ENCODE results near the gene NRXN3. TPM values are rescaled to one million over a fixed set of nuclear protein-coding genes. Genes with fewer than 3 reads are reported as not detected.

The NRXN3 gene
- total RNA-seq, 4 donors from 2014 or later, result 0.04 to 0.16 TPM; not detected in 2

- Histone ChIP-seq H3K4me3 (no peak overlapping the region), H3K9me3 (no peaks in the 10 kb centered on the region), H3K4me1 (no peaks in the 10 kb centered on the region), H3K36me3 (no peaks in the 10 kb centered on the region), H3K27ac (no peak overlapping the region), H3K27me3 (no peaks in the 10 kb centered on the region)
- in situ Hi-C loops (cut with MboI; ENCODE audit: low sequenced_read_pairs in 4 of 4), result no loop called here
- intact Hi-C loops (cut with DNase I; ENCODE audit: low total_unique reads), result no loop called here
- ATAC-seq (no peak), DNase-seq (no peak)
- no peak for TF ChIP-seq POLR2A (IDR thresholded peaks at IDR 0.05)
- TF ChIP-seq, protein P1, sequence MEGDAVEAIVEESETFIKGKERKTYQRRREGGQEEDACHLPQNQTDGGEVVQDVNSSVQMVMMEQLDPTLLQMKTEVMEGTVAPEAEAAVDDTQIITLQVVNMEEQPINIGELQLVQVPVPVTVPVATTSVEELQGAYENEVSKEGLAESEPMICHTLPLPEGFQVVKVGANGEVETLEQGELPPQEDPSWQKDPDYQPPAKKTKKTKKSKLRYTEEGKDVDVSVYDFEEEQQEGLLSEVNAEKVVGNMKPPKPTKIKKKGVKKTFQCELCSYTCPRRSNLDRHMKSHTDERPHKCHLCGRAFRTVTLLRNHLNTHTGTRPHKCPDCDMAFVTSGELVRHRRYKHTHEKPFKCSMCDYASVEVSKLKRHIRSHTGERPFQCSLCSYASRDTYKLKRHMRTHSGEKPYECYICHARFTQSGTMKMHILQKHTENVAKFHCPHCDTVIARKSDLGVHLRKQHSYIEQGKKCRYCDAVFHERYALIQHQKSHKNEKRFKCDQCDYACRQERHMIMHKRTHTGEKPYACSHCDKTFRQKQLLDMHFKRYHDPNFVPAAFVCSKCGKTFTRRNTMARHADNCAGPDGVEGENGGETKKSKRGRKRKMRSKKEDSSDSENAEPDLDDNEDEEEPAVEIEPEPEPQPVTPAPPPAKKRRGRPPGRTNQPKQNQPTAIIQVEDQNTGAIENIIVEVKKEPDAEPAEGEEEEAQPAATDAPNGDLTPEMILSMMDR (IDR thresholded peaks at IDR 0.05 in 4 of 5, conservative IDR thresholded peaks at IDR 0.05 in 1 of 5), result no peak
Measured at GRCh38 chr14:79166171-79166570, 996.0 kb downstream of the NRXN3 start.

DNA sequence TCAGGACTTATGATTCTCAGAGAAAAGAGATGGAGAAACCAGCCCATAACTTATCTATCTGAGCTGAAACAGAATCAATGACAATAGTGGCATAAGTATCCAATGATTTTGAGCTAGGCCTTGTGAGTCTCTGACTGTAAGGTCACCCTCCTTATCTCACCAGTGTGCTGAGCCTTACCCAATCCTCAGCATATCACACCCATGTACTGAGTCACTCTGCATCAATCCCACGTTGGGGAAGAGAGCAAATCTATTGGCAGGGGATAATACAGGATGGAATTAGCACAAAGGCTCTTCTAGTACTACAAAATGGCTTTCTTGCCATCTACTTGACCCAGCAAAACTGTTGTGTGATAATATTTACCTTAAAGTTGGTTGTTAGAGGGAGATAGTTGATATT lies 997.8 kb downstream of the NRXN3 start:
- no peak for DNase-seq
- Histone ChIP-seq H3K4me3 (no peak overlapping the region), H3K9me3 (no peaks in the 10 kb centered on the region), H3K36me3 (no peaks in the 10 kb centered on the region), H3K4me1 (no peaks in the 10 kb centered on the region), H3K27ac (no peak overlapping the region), H3K27me3 (no peaks in the 10 kb centered on the region)
- ATAC-seq, result no peak
- intact Hi-C loops (cut with DNase I; ENCODE audit: low total_unique reads) (no loop called here), in situ Hi-C loops (cut with MboI; ENCODE audit: low sequenced_read_pairs in 4 of 4) (no loop called here)
- TF ChIP-seq, protein P1 (IDR thresholded peaks at IDR 0.05 in 4 of 5, conservative IDR thresholded peaks at IDR 0.05 in 1 of 5), result no peak
- TF ChIP-seq POLR2A (IDR thresholded peaks at IDR 0.05), result no peak

- no peak for ATAC-seq
- intact Hi-C loops (cut with DNase I; ENCODE audit: low total_unique reads) (no loop called here), in situ Hi-C loops (cut with MboI; ENCODE audit: low sequenced_read_pairs in 4 of 4) (no loop called here)
- DNase-seq, result no peak
- no peaks in the 10 kb centered on the region for H3K36me3 ChIP-seq
- no peak overlapping the region for H3K27ac ChIP-seq
- no peak for TF ChIP-seq POLR2A (IDR thresholded peaks at IDR 0.05)
- TF ChIP-seq, protein P1 (IDR thresholded peaks at IDR 0.05 in 4 of 5, conservative IDR thresholded peaks at IDR 0.05 in 1 of 5), result no peak
- H3K27me3 ChIP-seq, result no peaks in the 10 kb centered on the region
- no peaks in the 10 kb centered on the region for H3K9me3 ChIP-seq
- H3K4me1 ChIP-seq, result peaks cover 0 to 4% of the 10 kb centered on the region in 2 donors
- H3K4me3 ChIP-seq, result no peak overlapping the region
Measured at GRCh38 chr14:79175671-79176070, 1005.5 kb downstream of the NRXN3 start.

DNA sequence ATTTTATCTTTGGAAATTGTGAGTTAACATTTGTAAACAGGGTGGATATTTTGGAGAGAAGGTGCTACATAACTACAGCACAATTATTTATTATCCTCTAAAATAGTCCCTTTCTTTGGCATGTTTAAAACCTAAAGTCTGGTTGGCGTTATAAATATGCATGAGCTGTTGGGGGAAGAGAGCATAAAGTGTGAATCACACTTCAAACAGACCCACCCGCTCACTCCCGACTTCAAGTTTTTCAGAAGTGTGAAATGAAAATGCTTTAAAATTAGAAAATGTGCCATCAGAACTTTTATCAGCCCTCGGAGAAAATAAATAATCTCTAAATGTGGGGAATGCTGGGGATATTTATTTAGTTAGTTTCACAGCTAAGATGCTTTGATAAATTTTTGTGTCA lies 1006.9 kb downstream of the NRXN3 start:
- Histone ChIP-seq H3K36me3 (no peaks in the 10 kb centered on the region), H3K9me3 (no peaks in the 10 kb centered on the region), H3K4me3 (no peak overlapping the region), H3K27ac (no peak overlapping the region), H3K27me3 (no peaks in the 10 kb centered on the region), H3K4me1 (peaks cover 0 to 4% of the 10 kb centered on the region in 2 donors)
- intact Hi-C loops (cut with DNase I; ENCODE audit: low total_unique reads) (no loop called here), in situ Hi-C loops (cut with MboI; ENCODE audit: low sequenced_read_pairs in 4 of 4) (no loop called here)
- DNase-seq (no peak), ATAC-seq (no peak)
- TF ChIP-seq, protein P1 (IDR thresholded peaks at IDR 0.05 in 4 of 5, conservative IDR thresholded peaks at IDR 0.05 in 1 of 5), result no peak
- no peak for TF ChIP-seq POLR2A (IDR thresholded peaks at IDR 0.05)

- in situ Hi-C loops (cut with MboI; ENCODE audit: low sequenced_read_pairs in 4 of 4) (no loop called here), intact Hi-C loops (cut with DNase I; ENCODE audit: low total_unique reads) (no loop called here)
- ATAC-seq (no peak), DNase-seq (no peak)
- no peak for TF ChIP-seq POLR2A (IDR thresholded peaks at IDR 0.05)
- TF ChIP-seq, protein P1 (IDR thresholded peaks at IDR 0.05 in 4 of 5, conservative IDR thresholded peaks at IDR 0.05 in 1 of 5), result no peak
- H3K4me1 ChIP-seq, result peaks cover 0 to 4% of the 10 kb centered on the region in 2 donors
- H3K9me3 ChIP-seq, result no peaks in the 10 kb centered on the region
- H3K4me3 ChIP-seq, result no peak overlapping the region
- H3K36me3 ChIP-seq, result no peaks in the 10 kb centered on the region
- no peaks in the 10 kb centered on the region for H3K27me3 ChIP-seq
- no peak overlapping the region for H3K27ac ChIP-seq
Measured at GRCh38 chr14:79178719-79179118, 1008.5 kb downstream of the NRXN3 start.
